SIG-M5 treated with dmso at 0.1 percent for 504 hours (cell line): ENCODE measurements around the gene LRRC34.
A peak's percentile ranks its signal among the peaks of the same experiment; 100 is the strongest.

Experiments
- DNase-seq: peaks from one replicate; lab custom pipeline; 2025; ENCODE audit not compliant: unreplicated experiment; lab: John Stamatoyannopoulos, UW

LRRC34 gene

GRCh38 chr3:169812332-169813235, at the start of gene LRRC34, which contains the start of gene LRRIQ4:
Gene LRRC34 (minus strand): TSS chr3:169812904. CDS start chr3:169812548, 356 bp downstream.
Gene LRRIQ4 (plus strand): TSS chr3:169812870. CDS start chr3:169821922, 9,052 bp downstream.
- peak; percentile 91 for DNase-seq

- no peak for DNase-seq
Observed at GRCh38 chr3:169861871-169862270, 49.2 kb upstream of the LRRC34 start.

GRCh38 chr3:169857811-169858210, 45.1 kb upstream of the LRRC34 start:
- DNase-seq: no peak

- no peak for DNase-seq
Observed at GRCh38 chr3:169855514-169855913, 42.8 kb upstream of the LRRC34 start.

- no peak for DNase-seq
Observed at GRCh38 chr3:169850618-169851017, 37.9 kb upstream of the LRRC34 start.

GRCh38 chr3:169848741-169849140, 36.0 kb upstream of the LRRC34 start:
- no peak for DNase-seq

- no peak for DNase-seq
Observed at GRCh38 chr3:169847896-169848295, 35.2 kb upstream of the LRRC34 start.

GRCh38 chr3:169846458-169847193, 33.9 kb upstream of the LRRC34 start:
- no peak for DNase-seq

GRCh38 chr3:169842960-169843359, 30.3 kb upstream of the LRRC34 start:
- DNase-seq: no peak

- DNase-seq: no peak
Observed at GRCh38 chr3:169841171-169841570, 28.5 kb upstream of the LRRC34 start.

GRCh38 chr3:169838511-169839030, 25.9 kb upstream of the LRRC34 start:
- DNase-seq: no peak

GRCh38 chr3:169836942-169837275, 24.2 kb upstream of the LRRC34 start:
- DNase-seq: no peak

- peak; percentile 22 for DNase-seq
Observed at GRCh38 chr3:169836078-169836941, 23.6 kb upstream of the LRRC34 start.

- no peak for DNase-seq
Observed at GRCh38 chr3:169835533-169835932, 22.8 kb upstream of the LRRC34 start.

- DNase-seq: no peak
Observed at GRCh38 chr3:169827712-169828111, 15.0 kb upstream of the LRRC34 start.

- DNase-seq: no peak
Observed at GRCh38 chr3:169825316-169825715, 12.6 kb upstream of the LRRC34 start.

GRCh38 chr3:169822983-169823382, 10.3 kb upstream of the LRRC34 start:
- no peak for DNase-seq

GRCh38 chr3:169822540-169822939, 9.8 kb upstream of the LRRC34 start:
- no peak for DNase-seq

- DNase-seq: no peak
Observed at GRCh38 chr3:169822091-169822490, 9.4 kb upstream of the LRRC34 start.

GRCh38 chr3:169818316-169818715, 5.6 kb upstream of the LRRC34 start:
- DNase-seq: no peak

GRCh38 chr3:169815590-169816150, 3.0 kb upstream of the LRRC34 start:
- no peak for DNase-seq
